SK-N-SH treated with all-trans-retinoic acid at 6 μM for 48 hours (cell line): ENCODE data around the gene POU2F1.

Experiments used
- ATAC-seq: fragments of 200-7000 bp; cut with Tn5 transposase; 3 replicates; pipeline ENCODE4 v1.9.1; 2020; ENCODE audit warnings: mild to moderate bottlenecking, moderate library complexity
- ARNTL ChIP-seq: fragments of 450-650 bp; formaldehyde crosslinking; IDR thresholded peaks from 2 replicates; pipeline ENCODE4 v1.5.0; 2020; ENCODE audit warnings: low read depth, mild to moderate bottlenecking, moderate library complexity, borderline replicate concordance
- BACH2 ChIP-seq: fragments of 250-450 bp; sonication (Bioruptor Pico); IDR thresholded peaks from 2 replicates; pipeline ENCODE4 v1.9.0; 2021; ENCODE audit warnings: mild to moderate bottlenecking, borderline replicate concordance
- CSDC2 ChIP-seq: fragments of 250-450 bp; sonication (Bioruptor Pico); IDR thresholded peaks from 2 replicates; pipeline ENCODE4 v1.5.0; 2020; ENCODE audit warnings: mild to moderate bottlenecking, moderate library complexity
- CSRNP3 ChIP-seq: fragments of 250-450 bp; sonication (Bioruptor Pico); IDR thresholded peaks from 2 replicates; pipeline ENCODE4 v1.5.1; 2021; ENCODE audit warnings: mild to moderate bottlenecking, moderate library complexity
- ESRRG ChIP-seq: fragments of 250-450 bp; sonication (Bioruptor Pico); IDR thresholded peaks from 2 replicates; pipeline ENCODE4 v1.6.1; 2021; ENCODE audit warnings: mild to moderate bottlenecking
- GLIS3 ChIP-seq: fragments of 250-450 bp; sonication (Bioruptor Pico); IDR thresholded peaks from 2 replicates; pipeline ENCODE4 v1.5.0; 2020; ENCODE audit warnings: mild to moderate bottlenecking, moderate library complexity
- ISL1 ChIP-seq: fragments of 250-450 bp; sonication (Bioruptor Pico); IDR thresholded peaks from 2 replicates; pipeline ENCODE4 v2.1.2; 2022; ENCODE audit warnings: mild to moderate bottlenecking, moderate library complexity
- OSR1 ChIP-seq: fragments of 250-450 bp; sonication (Bioruptor Pico); IDR thresholded peaks from 2 replicates; pipeline ENCODE4 v1.8.0; 2022; ENCODE audit warnings: moderate library complexity, mild to moderate bottlenecking, inconsistent platforms
- PATZ1 ChIP-seq: fragments of 250-450 bp; sonication (Bioruptor Pico); IDR thresholded peaks from 2 replicates; pipeline ENCODE4 v1.8.0; 2020; ENCODE audit warnings: mild to moderate bottlenecking, moderate library complexity, borderline replicate concordance
- PPARA ChIP-seq: fragments of 250-450 bp; sonication (Bioruptor Pico); IDR thresholded peaks from 2 replicates; pipeline ENCODE4 v1.5.0; 2020; ENCODE audit warnings: mild to moderate bottlenecking, borderline replicate concordance
- RARB ChIP-seq: fragments of 250-450 bp; sonication (Bioruptor Pico); IDR thresholded peaks from 2 replicates; pipeline ENCODE4 v1.8.0; 2021; ENCODE audit warnings: mild to moderate bottlenecking, moderate library complexity
- SNAI2 ChIP-seq: fragments of 250-450 bp; sonication (Bioruptor Pico); IDR thresholded peaks from 2 replicates; pipeline ENCODE4 v1.5.0; 2020; ENCODE audit warnings: mild to moderate bottlenecking, moderate library complexity
- TCF4 ChIP-seq: fragments of 250-450 bp; sonication (Bioruptor Pico); IDR thresholded peaks from 2 replicates; pipeline ENCODE4 v1.8.0; 2021; ENCODE audit warnings: mild to moderate bottlenecking, moderate library complexity, borderline replicate concordance
- TSHZ2 ChIP-seq: fragments of 250-450 bp; sonication (Bioruptor Pico); IDR thresholded peaks from 2 replicates; pipeline ENCODE4 v1.5.0; 2020; ENCODE audit warnings: mild to moderate bottlenecking, moderate library complexity
- ZC3H10 ChIP-seq: fragments of 250-450 bp; sonication (Bioruptor Pico); IDR thresholded peaks from 2 replicates; pipeline ENCODE4 v1.5.1; 2021; ENCODE audit warnings: mild to moderate bottlenecking, moderate library complexity
- ZFP3 ChIP-seq: fragments of 250-450 bp; sonication (Bioruptor Pico); IDR thresholded peaks from 2 replicates; pipeline ENCODE4 v1.5.0; 2020; ENCODE audit warnings: mild to moderate bottlenecking, moderate library complexity
- ZNF70 ChIP-seq: fragments of 450-650 bp; formaldehyde crosslinking; IDR thresholded peaks from 2 replicates; pipeline ENCODE4 v1.5.0; 2020; ENCODE audit warnings: mild to moderate bottlenecking, moderate library complexity
- ZNF8 ChIP-seq: fragments of 450-650 bp; formaldehyde crosslinking; IDR thresholded peaks from 2 replicates; pipeline ENCODE4 v1.5.0; 2020; ENCODE audit warnings: mild to moderate bottlenecking, moderate library complexity
- TF ChIP-seq, protein P1 (sequence below): fragments of 250-450 bp; sonication (Bioruptor Pico); IDR thresholded peaks from 2 replicates; pipeline ENCODE4 v1.8.0; 2021; ENCODE audit warnings: low read depth, mild to moderate bottlenecking, moderate library complexity, borderline replicate concordance
- TF ChIP-seq, protein P2 (sequence below): fragments of 250-450 bp; sonication (Bioruptor Pico); IDR thresholded peaks from 2 replicates; pipeline ENCODE4 v1.5.1; 2020; ENCODE audit warnings: low read depth, mild to moderate bottlenecking, moderate library complexity

POU2F1 gene

GRCh38 chr1:167197236-167197635 lies 23.4 kb upstream of the POU2F1 start (continued):
- TF ChIP-seq PATZ1 (CRISPR knock-in tag) (no peak), ESRRG (CRISPR knock-in tag) (no peak), ISL1 (CRISPR knock-in tag) (no peak), GLIS3 (CRISPR knock-in tag) (no peak)
- TF ChIP-seq, protein P1, sequence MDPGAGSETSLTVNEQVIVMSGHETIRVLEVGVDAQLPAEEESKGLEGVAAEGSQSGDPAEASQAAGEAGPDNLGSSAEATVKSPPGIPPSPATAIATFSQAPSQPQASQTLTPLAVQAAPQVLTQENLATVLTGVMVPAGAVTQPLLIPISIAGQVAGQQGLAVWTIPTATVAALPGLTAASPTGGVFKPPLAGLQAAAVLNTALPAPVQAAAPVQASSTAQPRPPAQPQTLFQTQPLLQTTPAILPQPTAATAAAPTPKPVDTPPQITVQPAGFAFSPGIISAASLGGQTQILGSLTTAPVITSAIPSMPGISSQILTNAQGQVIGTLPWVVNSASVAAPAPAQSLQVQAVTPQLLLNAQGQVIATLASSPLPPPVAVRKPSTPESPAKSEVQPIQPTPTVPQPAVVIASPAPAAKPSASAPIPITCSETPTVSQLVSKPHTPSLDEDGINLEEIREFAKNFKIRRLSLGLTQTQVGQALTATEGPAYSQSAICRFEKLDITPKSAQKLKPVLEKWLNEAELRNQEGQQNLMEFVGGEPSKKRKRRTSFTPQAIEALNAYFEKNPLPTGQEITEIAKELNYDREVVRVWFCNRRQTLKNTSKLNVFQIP = no peak

- peak; percentile 32; the same call in 2 of the 3 replicates for ATAC-seq
- TF ChIP-seq, protein P1 = no peak
- no peak for TF ChIP-seq RARB
- TF ChIP-seq TCF4 (CRISPR knock-in tag) = no peak
- TF ChIP-seq ARNTL = no peak
- no peak for TF ChIP-seq BACH2
- TF ChIP-seq, protein P2, sequence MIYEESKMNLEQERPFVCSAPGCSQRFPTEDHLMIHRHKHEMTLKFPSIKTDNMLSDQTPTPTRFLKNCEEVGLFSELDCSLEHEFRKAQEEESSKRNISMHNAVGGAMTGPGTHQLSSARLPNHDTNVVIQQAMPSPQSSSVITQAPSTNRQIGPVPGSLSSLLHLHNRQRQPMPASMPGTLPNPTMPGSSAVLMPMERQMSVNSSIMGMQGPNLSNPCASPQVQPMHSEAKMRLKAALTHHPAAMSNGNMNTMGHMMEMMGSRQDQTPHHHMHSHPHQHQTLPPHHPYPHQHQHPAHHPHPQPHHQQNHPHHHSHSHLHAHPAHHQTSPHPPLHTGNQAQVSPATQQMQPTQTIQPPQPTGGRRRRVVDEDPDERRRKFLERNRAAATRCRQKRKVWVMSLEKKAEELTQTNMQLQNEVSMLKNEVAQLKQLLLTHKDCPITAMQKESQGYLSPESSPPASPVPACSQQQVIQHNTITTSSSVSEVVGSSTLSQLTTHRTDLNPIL (CRISPR knock-in tag) = no peak
- no peak for TF ChIP-seq ZNF70
- no peak for TF ChIP-seq GLIS3 (CRISPR knock-in tag)
- no peak for TF ChIP-seq ZNF8 (CRISPR knock-in tag)
- no peak for TF ChIP-seq ZFP3 (CRISPR knock-in tag)
- TF ChIP-seq ZC3H10 = no peak
- TF ChIP-seq TSHZ2 (CRISPR knock-in tag) = no peak
- no peak for TF ChIP-seq OSR1 (CRISPR knock-in tag)
- TF ChIP-seq SNAI2 (CRISPR knock-in tag) = no peak
- TF ChIP-seq CSDC2 (CRISPR knock-in tag) = no peak
- TF ChIP-seq PPARA (CRISPR knock-in tag) = no peak
Measured at GRCh38 chr1:167197692-167198091, 23.0 kb upstream of the POU2F1 start.

DNA sequence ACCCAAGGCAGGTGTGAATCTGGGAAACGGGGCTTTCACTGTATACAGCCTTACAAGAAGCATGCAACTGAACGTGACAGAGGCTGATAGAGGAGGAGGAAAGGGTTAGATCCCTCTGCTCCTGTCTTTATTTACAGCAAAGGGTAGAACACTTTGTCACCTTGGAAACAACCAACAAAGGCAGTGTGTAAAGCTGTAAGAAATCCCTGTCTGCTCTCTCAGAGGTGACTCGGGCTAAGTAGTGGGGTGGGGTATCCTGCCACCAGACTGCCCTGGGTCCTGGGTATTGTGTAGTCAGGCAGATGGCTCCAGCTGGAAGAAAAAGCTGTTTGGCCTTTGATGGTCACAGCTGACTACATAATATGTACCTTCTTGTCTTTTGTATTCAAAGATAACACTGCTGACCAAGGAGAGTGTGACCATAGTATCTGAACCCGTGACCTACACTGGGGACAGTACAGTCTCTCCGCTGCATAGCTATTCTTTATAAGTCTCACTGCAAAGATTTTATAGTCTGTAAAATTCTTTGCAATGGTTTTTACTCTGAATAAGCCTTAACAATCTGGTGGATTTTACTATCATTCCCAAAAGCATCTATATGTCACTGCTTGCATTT lies 22.1 kb upstream of the POU2F1 start:
- ATAC-seq = no peak; the same call in 2 of the 3 replicates
- no peak for TF ChIP-seq PATZ1 (CRISPR knock-in tag)
- TF ChIP-seq CSRNP3 (CRISPR knock-in tag) = no peak
- no peak for TF ChIP-seq TSHZ2 (CRISPR knock-in tag)
- no peak for TF ChIP-seq ZFP3 (CRISPR knock-in tag)
- TF ChIP-seq ZNF8 (CRISPR knock-in tag) = no peak
- TF ChIP-seq CSDC2 (CRISPR knock-in tag) = no peak
- TF ChIP-seq SNAI2 (CRISPR knock-in tag) = no peak
- TF ChIP-seq ARNTL = no peak
